SK-N-SH treated with all-trans-retinoic acid at 6 μM for 48 hours (cell line): ENCODE measurements around the gene AATF.

Source experiments
- ATAC-seq: fragments of 200-7000 bp; cut with Tn5 transposase; 3 replicates; pipeline ENCODE4 v1.9.1; 2020; ENCODE audit warnings: mild to moderate bottlenecking, moderate library complexity
- ARNTL ChIP-seq: fragments of 450-650 bp; formaldehyde crosslinking; IDR thresholded peaks from 2 replicates; pipeline ENCODE4 v1.5.0; 2020; ENCODE audit warnings: low read depth, mild to moderate bottlenecking, moderate library complexity, borderline replicate concordance
- CSDC2 ChIP-seq: fragments of 250-450 bp; sonication (Bioruptor Pico); IDR thresholded peaks from 2 replicates; pipeline ENCODE4 v1.5.0; 2020; ENCODE audit warnings: mild to moderate bottlenecking, moderate library complexity
- CSRNP3 ChIP-seq: fragments of 250-450 bp; sonication (Bioruptor Pico); IDR thresholded peaks from 2 replicates; pipeline ENCODE4 v1.5.1; 2021; ENCODE audit warnings: mild to moderate bottlenecking, moderate library complexity
- ESRRG ChIP-seq: fragments of 250-450 bp; sonication (Bioruptor Pico); IDR thresholded peaks from 2 replicates; pipeline ENCODE4 v1.6.1; 2021; ENCODE audit warnings: mild to moderate bottlenecking
- ISL1 ChIP-seq: fragments of 250-450 bp; sonication (Bioruptor Pico); IDR thresholded peaks from 2 replicates; pipeline ENCODE4 v2.1.2; 2022; ENCODE audit warnings: mild to moderate bottlenecking, moderate library complexity
- OSR1 ChIP-seq: fragments of 250-450 bp; sonication (Bioruptor Pico); IDR thresholded peaks from 2 replicates; pipeline ENCODE4 v1.8.0; 2022; ENCODE audit warnings: moderate library complexity, mild to moderate bottlenecking, inconsistent platforms
- PPARA ChIP-seq: fragments of 250-450 bp; sonication (Bioruptor Pico); IDR thresholded peaks from 2 replicates; pipeline ENCODE4 v1.5.0; 2020; ENCODE audit warnings: mild to moderate bottlenecking, borderline replicate concordance
- RARB ChIP-seq: fragments of 250-450 bp; sonication (Bioruptor Pico); IDR thresholded peaks from 2 replicates; pipeline ENCODE4 v1.8.0; 2021; ENCODE audit warnings: mild to moderate bottlenecking, moderate library complexity
- SNAI2 ChIP-seq: fragments of 250-450 bp; sonication (Bioruptor Pico); IDR thresholded peaks from 2 replicates; pipeline ENCODE4 v1.5.0; 2020; ENCODE audit warnings: mild to moderate bottlenecking, moderate library complexity
- TCF4 ChIP-seq: fragments of 250-450 bp; sonication (Bioruptor Pico); IDR thresholded peaks from 2 replicates; pipeline ENCODE4 v1.8.0; 2021; ENCODE audit warnings: mild to moderate bottlenecking, moderate library complexity, borderline replicate concordance
- TOX ChIP-seq: fragments of 250-450 bp; sonication (Bioruptor Pico); IDR thresholded peaks from 2 replicates; pipeline ENCODE4 v1.8.0; 2021; ENCODE audit warnings: mild to moderate bottlenecking, moderate library complexity, borderline replicate concordance
- ZC3H10 ChIP-seq: fragments of 250-450 bp; sonication (Bioruptor Pico); IDR thresholded peaks from 2 replicates; pipeline ENCODE4 v1.5.1; 2021; ENCODE audit warnings: mild to moderate bottlenecking, moderate library complexity
- ZFP30 ChIP-seq: fragments of 450-650 bp; formaldehyde crosslinking; IDR thresholded peaks from 2 replicates; pipeline ENCODE4 v1.5.0; 2022; ENCODE audit warnings: mild to moderate bottlenecking, moderate library complexity
- ZNF70 ChIP-seq: fragments of 450-650 bp; formaldehyde crosslinking; IDR thresholded peaks from 2 replicates; pipeline ENCODE4 v1.5.0; 2020; ENCODE audit warnings: mild to moderate bottlenecking, moderate library complexity
- ZNF8 ChIP-seq: fragments of 450-650 bp; formaldehyde crosslinking; IDR thresholded peaks from 2 replicates; pipeline ENCODE4 v1.5.0; 2020; ENCODE audit warnings: mild to moderate bottlenecking, moderate library complexity
- TF ChIP-seq, protein P1 (sequence below): fragments of 250-450 bp; sonication (Bioruptor Pico); IDR thresholded peaks from 2 replicates; pipeline ENCODE4 v1.5.0; 2020; ENCODE audit warnings: mild to moderate bottlenecking, moderate library complexity
- TF ChIP-seq, protein P2 (sequence below): fragments of 250-450 bp; sonication (Bioruptor Pico); IDR thresholded peaks from 2 replicates; pipeline ENCODE4 v1.5.1; 2020; ENCODE audit warnings: low read depth, mild to moderate bottlenecking, moderate library complexity
- TF ChIP-seq, protein P3 (sequence below): fragments of 250-450 bp; sonication (Bioruptor Pico); IDR thresholded peaks from 2 replicates; pipeline ENCODE4 v1.8.0; 2020; ENCODE audit warnings: mild to moderate bottlenecking, moderate library complexity, borderline replicate concordance
- TF ChIP-seq, protein P4 (sequence below): fragments of 250-450 bp; sonication (Bioruptor Pico); IDR thresholded peaks from 2 replicates; pipeline ENCODE4 v1.8.0; 2021; ENCODE audit warnings: low read depth, mild to moderate bottlenecking, moderate library complexity, borderline replicate concordance

Gene AATF

DNA sequence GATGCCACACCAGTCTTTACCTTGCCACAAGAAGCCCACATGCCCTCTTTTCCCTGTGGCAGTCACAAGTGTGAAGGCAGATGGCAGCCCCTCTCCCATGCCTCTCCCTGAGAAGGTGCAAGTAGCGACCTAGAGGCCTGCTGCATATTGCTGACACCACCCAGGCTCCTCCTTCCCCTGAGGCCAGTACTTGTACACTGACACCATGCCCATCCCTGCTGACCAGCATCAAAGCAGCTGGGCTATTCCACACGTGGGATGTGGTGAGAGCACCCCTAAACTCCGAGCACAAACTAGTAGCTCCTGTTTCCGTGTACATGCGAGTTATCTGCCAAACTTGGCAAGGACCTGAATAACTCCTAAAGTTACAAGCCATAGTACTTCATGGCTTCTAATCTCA is 149.4 kb downstream of the AATF start:
- TF ChIP-seq ARNTL (CRISPR knock-in tag) (no peak), TCF4 (CRISPR knock-in tag) (no peak), OSR1 (CRISPR knock-in tag) (no peak), ZNF8 (CRISPR knock-in tag) (no peak)
- TF ChIP-seq, protein P1, sequence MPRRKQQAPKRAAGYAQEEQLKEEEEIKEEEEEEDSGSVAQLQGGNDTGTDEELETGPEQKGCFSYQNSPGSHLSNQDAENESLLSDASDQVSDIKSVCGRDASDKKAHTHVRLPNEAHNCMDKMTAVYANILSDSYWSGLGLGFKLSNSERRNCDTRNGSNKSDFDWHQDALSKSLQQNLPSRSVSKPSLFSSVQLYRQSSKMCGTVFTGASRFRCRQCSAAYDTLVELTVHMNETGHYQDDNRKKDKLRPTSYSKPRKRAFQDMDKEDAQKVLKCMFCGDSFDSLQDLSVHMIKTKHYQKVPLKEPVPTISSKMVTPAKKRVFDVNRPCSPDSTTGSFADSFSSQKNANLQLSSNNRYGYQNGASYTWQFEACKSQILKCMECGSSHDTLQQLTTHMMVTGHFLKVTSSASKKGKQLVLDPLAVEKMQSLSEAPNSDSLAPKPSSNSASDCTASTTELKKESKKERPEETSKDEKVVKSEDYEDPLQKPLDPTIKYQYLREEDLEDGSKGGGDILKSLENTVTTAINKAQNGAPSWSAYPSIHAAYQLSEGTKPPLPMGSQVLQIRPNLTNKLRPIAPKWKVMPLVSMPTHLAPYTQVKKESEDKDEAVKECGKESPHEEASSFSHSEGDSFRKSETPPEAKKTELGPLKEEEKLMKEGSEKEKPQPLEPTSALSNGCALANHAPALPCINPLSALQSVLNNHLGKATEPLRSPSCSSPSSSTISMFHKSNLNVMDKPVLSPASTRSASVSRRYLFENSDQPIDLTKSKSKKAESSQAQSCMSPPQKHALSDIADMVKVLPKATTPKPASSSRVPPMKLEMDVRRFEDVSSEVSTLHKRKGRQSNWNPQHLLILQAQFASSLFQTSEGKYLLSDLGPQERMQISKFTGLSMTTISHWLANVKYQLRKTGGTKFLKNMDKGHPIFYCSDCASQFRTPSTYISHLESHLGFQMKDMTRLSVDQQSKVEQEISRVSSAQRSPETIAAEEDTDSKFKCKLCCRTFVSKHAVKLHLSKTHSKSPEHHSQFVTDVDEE (CRISPR knock-in tag): no peak
- ATAC-seq: no peak

- ATAC-seq: no peak
- no peak for TF ChIP-seq ZNF8 (CRISPR knock-in tag)
- no peak for TF ChIP-seq ISL1 (CRISPR knock-in tag)
- no peak for TF ChIP-seq ZNF70 (CRISPR knock-in tag)
Observed at GRCh38 chr17:37098910-37099664, 150.3 kb downstream of the AATF start.

DNA sequence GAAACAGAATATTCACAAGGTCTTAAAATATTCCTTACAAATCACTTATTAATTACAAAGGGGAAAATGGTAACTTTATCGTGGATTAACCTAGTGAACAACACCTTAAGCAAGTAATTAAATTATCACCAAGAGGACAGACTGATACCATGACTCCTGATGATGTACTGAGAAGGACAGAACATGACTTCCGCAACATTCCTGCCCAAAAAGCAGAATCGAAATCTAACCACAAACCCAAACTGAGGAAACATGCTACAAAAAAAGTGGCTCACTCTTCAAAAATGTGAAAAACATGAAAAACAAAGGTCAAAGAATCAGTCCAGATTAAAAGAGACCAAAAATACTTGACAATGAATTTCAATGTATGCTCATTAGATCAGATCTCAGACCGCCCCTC is 151.5 kb downstream of the AATF start:
- ATAC-seq: no peak
- no peak for TF ChIP-seq ESRRG
- TF ChIP-seq SNAI2 (CRISPR knock-in tag): no peak
- TF ChIP-seq CSDC2 (CRISPR knock-in tag): no peak
- TF ChIP-seq TCF4 (CRISPR knock-in tag): no peak
- TF ChIP-seq PPARA (CRISPR knock-in tag): no peak
- TF ChIP-seq ZC3H10 (CRISPR knock-in tag): no peak
- TF ChIP-seq, protein P2, sequence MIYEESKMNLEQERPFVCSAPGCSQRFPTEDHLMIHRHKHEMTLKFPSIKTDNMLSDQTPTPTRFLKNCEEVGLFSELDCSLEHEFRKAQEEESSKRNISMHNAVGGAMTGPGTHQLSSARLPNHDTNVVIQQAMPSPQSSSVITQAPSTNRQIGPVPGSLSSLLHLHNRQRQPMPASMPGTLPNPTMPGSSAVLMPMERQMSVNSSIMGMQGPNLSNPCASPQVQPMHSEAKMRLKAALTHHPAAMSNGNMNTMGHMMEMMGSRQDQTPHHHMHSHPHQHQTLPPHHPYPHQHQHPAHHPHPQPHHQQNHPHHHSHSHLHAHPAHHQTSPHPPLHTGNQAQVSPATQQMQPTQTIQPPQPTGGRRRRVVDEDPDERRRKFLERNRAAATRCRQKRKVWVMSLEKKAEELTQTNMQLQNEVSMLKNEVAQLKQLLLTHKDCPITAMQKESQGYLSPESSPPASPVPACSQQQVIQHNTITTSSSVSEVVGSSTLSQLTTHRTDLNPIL (CRISPR knock-in tag): no peak
- TF ChIP-seq RARB: no peak
- TF ChIP-seq OSR1 (CRISPR knock-in tag): no peak

DNA sequence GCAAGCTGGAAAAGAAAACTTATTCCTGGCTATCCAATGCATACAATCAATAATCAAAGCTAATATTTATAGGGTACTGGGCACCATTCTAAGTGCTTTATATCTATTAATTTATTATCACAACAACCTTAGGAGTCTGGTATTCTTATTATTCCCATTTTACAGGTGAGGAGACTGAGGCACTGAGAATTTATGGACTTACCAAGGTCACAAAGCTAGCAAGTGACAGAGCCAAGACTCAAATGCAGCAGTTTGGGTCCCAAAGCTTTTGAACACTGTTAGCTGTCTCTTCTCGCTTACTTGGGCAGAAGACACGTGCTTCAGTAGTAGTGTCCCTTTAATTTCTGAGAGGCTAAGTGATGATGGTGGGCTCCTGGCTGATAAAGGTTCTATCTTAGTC is 152.6 kb downstream of the AATF start:
- ATAC-seq: no peak
- TF ChIP-seq, protein P3, sequence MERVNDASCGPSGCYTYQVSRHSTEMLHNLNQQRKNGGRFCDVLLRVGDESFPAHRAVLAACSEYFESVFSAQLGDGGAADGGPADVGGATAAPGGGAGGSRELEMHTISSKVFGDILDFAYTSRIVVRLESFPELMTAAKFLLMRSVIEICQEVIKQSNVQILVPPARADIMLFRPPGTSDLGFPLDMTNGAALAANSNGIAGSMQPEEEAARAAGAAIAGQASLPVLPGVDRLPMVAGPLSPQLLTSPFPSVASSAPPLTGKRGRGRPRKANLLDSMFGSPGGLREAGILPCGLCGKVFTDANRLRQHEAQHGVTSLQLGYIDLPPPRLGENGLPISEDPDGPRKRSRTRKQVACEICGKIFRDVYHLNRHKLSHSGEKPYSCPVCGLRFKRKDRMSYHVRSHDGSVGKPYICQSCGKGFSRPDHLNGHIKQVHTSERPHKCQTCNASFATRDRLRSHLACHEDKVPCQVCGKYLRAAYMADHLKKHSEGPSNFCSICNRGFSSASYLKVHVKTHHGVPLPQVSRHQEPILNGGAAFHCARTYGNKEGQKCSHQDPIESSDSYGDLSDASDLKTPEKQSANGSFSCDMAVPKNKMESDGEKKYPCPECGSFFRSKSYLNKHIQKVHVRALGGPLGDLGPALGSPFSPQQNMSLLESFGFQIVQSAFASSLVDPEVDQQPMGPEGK (CRISPR knock-in tag): no peak
- TF ChIP-seq ZNF8 (CRISPR knock-in tag): no peak
- no peak for TF ChIP-seq ZC3H10 (CRISPR knock-in tag)
- no peak for TF ChIP-seq ZFP30 (CRISPR knock-in tag)
- no peak for TF ChIP-seq TOX (CRISPR knock-in tag)
- no peak for TF ChIP-seq TCF4 (CRISPR knock-in tag)
- TF ChIP-seq CSRNP3 (CRISPR knock-in tag): no peak
- TF ChIP-seq, protein P4, sequence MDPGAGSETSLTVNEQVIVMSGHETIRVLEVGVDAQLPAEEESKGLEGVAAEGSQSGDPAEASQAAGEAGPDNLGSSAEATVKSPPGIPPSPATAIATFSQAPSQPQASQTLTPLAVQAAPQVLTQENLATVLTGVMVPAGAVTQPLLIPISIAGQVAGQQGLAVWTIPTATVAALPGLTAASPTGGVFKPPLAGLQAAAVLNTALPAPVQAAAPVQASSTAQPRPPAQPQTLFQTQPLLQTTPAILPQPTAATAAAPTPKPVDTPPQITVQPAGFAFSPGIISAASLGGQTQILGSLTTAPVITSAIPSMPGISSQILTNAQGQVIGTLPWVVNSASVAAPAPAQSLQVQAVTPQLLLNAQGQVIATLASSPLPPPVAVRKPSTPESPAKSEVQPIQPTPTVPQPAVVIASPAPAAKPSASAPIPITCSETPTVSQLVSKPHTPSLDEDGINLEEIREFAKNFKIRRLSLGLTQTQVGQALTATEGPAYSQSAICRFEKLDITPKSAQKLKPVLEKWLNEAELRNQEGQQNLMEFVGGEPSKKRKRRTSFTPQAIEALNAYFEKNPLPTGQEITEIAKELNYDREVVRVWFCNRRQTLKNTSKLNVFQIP (CRISPR knock-in tag): no peak
- no peak for TF ChIP-seq ESRRG
